SH-SY5Y (cell line): ENCODE results near the gene ADAM22.

Experiments
- GATA2 ChIP-seq: IDR thresholded peaks from 2 replicates; pipeline ENCODE4 v1.6.1; 2011; ENCODE audit warnings: mild to moderate bottlenecking, low read depth, low read length
- GATA3 ChIP-seq: IDR thresholded peaks from 2 replicates; pipeline ENCODE4 v1.6.1; 2011; ENCODE audit warnings: low read depth, mild to moderate bottlenecking, low read length, moderate library complexity

DNA sequence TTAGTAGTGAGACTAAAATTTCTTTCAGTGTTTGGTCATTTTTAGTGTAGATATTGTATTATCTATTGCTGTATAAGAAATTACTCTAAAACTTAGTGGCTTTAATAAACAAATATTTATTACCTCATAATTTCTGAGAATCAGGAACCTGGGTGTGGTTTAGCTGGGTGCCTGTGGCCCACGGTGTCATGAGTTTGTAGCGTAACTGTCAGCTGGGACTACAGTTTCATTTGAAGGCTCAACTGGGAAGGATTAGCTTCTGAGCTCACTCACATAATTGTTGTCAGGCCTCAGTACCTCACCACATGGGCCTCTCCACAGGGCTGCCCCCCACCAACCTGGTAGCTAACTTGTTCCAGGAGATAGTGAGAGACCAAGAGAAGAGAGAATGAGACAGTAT, 187.3 kb downstream of the ADAM22 start:
- no peak for TF ChIP-seq GATA2
- TF ChIP-seq GATA3, result no peak
